Measurements from ENCODE around the gene PDE8B.

- TF ChIP-seq EZH2 (IDR thresholded peaks at IDR 0.05; ENCODE audit: low read length, unreplicated experiment) (no peak), CTCF (conservative IDR thresholded peaks at IDR 0.05; ENCODE audit: low read depth, low read length) (no peak)
Observed at GRCh38 chr5:77256406-77256805, 45.9 kb downstream of the PDE8B start.
